Stimulated activated CD8-positive, alpha-beta memory T cell treated with anti-CD3 and anti-CD28 coated beads, Interleukin-15, amount 100 ng/mL, for 1 hour (primary cell): Measurements from ENCODE around the gene TMEM213.
A peak's percentile ranks its signal among the peaks of the same experiment; 100 is the strongest.

Experiments
- DNase-seq: peaks from one replicate; pipeline ENCODE4 v3.0.0-alpha.2; 2020; ENCODE audit warnings: low read depth

The TMEM213 gene

DNA sequence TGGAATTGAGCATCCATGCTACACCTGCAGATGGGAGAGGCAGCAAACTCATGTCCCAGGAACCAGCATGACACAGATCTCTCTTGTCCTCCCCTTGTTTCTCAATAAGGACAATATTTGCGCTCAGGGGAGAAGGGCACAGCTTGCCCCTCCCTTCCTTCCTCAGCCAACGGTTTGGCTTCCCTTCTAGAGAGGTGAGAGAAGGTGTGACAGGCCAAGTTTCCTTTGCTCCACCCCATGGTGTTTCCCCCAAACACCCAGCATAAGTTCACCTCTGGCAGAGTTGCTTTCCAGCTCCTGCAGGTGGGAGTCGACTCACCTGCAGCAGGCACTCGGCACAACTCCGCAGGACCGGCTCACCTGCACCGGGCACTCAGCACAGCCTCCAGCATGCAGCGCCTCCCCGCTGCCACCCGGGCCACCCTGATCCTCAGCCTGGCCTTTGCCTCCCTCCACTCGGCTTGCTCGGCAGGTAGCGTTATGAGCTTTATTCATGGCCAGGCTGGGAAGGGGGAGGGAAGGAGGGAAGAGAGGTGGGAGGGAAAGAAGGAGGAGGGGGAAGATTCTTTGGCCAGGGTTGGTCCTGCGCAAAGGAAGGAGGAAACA lies at the start of gene TMEM213, which contains the start of gene ATP6V0A4:
Gene TMEM213, plus strand, starts transcription at position 280 of the 606 bp plus-strand sequence. Its CDS starts 111 bp downstream, at position 391.
Gene ATP6V0A4, minus strand, starts transcription at position 482 of the 606 bp plus-strand sequence. CDS start 26,949 bp downstream, outside the sequence.
- no peak for DNase-seq

DNA sequence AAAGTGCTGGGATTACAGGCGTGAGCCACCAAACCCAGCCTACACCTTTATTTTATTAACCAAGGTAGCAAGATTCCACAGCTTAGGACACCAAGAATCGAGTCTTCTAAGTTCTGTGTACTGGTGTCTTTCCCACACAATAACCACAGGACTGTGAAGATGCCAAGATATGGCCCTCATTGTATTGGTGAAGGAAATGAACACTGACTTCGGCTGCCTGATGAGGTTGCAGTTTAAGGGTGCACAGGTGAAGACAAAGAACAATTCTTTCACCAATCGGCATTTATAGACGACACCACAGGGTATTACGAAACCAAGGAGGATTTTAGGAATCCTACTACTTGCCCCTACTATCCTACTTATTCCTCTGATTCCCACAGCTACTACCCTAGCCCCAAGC lies 49.1 kb upstream of the TMEM213 start:
- no peak for DNase-seq

GRCh38 chr7:138749960-138750359 lies 47.8 kb upstream of the TMEM213 start:
- no peak for DNase-seq

DNA sequence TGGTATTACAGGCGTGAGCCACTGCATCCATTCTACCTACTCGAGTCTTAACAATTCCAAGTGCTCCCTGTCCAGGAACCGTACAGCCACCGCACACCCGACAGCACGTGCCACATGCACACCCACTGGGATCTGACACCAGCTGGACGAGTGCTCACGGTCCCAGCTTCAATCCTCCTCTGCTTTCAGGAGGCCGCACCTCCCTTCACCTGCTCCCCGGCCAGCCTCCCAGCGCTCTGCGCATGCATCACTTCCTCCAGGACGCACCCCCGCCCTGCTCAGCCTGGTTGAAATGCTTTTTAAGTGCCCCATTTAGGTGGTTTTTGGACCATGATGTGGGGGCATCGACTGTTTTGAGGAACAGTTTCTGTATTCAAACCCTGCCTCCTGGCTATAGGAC lies 47.3 kb upstream of the TMEM213 start:
- DNase-seq = no peak

GRCh38 chr7:138750901-138751464 lies 46.8 kb upstream of the TMEM213 start:
- no peak for DNase-seq

- DNase-seq = peak; percentile 82
These were observed 45.2 kb upstream of the TMEM213 start for GRCh38 chr7:138752518-138753149.

DNA sequence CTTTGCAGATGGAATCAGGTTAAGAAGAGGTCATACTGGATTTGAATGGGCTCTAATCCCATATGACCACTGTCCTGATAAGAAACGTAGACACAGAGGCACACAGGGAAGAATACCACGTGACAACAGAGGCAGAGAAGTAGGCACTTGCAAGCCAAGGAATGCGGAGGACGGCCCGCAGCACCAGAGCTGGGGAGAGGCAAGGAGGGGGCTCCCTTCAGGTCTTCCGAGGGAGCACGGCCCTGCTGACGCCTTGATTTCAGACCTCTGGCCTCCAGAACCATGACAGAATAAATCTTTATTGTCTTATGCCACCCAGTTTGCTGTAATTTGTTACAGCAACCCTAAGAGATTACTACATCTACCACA lies 44.7 kb upstream of the TMEM213 start:
- no peak for DNase-seq

GRCh38 chr7:138753610-138754009 lies 44.2 kb upstream of the TMEM213 start:
- DNase-seq = no peak

- no peak for DNase-seq
These were observed 42.5 kb upstream of the TMEM213 start for GRCh38 chr7:138755331-138755747.

DNA sequence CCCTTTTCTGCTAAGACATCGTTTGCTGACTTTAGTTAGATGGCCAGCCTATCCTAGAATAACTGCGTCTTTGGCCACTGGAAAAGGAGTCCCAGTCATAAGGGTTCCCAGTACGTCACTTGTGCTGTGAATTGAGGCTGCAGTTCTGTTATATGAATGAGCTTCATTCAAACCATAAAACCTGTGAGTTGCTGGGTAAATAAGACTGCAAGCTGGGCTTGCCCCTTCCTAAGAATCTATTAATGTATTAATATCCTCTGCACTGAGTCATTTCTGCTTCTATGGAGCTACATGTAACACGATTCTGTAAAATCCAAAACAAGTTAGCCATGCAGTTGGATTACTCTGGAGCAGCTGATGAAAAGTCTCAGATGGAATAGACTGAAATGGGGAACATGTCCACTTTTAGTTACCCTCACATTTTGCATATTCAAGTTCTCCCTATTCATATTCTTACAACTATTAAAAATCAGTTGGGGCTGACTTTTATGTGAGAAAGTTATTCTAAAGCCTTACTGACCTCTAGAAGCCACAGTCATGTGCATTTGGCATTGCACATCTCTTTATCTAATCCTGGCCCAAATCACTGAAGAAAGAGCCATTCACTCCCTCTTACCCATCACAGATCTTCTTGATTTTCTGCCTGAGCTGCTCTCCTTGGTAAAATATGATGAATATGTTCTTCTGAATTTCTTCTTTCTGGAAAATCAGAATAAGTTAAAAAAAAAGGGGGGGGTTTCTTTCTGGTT lies 41.8 kb upstream of the TMEM213 start:
- no peak for DNase-seq

GRCh38 chr7:138756591-138757242 lies 41.1 kb upstream of the TMEM213 start:
- no peak for DNase-seq

- no peak for DNase-seq
These were observed 29.6 kb upstream of the TMEM213 start for GRCh38 chr7:138768241-138768640.

DNA sequence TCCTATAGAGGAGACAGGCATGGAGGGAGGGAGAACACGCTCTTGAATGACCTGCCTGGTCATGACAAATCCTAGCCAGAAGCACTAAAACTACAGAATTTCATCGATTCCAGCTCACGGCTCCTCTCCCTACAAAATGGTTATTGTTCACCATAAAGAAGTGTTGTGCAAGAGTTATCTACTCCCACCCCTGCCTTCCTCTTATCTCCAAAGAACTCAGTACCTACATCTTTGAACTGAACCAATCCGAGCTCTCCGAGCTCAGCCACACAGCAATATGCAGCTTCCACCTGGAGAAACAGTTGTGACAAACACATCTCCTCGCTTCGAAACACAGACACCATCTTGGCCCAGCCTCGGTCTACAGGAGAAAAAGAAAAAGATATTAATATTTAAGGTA lies 26.9 kb upstream of the TMEM213 start:
- no peak for DNase-seq

DNA sequence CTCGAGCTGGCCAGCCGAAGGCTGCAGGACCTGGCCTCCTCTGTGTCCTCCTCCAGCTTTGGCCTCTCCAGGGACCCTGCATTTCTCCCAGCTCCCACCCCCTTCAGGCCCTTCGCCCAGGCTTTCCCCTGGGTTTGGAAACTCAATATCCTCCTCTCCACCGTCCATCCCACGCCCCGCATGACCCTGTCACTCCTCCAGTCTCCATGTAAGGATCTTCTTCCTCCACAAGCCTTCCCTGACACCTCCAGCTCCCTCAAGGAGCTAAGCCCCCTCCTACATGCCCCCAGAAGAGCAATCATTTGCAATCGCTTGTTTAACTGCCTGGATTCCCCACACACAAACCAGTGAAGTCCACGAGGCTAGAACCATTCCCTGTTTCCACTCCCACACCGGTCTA lies 24.6 kb upstream of the TMEM213 start:
- no peak for DNase-seq

GRCh38 chr7:138773817-138774216 lies 24.0 kb upstream of the TMEM213 start:
- DNase-seq = no peak

GRCh38 chr7:138776166-138776833 lies 21.5 kb upstream of the TMEM213 start:
- DNase-seq = no peak

DNA sequence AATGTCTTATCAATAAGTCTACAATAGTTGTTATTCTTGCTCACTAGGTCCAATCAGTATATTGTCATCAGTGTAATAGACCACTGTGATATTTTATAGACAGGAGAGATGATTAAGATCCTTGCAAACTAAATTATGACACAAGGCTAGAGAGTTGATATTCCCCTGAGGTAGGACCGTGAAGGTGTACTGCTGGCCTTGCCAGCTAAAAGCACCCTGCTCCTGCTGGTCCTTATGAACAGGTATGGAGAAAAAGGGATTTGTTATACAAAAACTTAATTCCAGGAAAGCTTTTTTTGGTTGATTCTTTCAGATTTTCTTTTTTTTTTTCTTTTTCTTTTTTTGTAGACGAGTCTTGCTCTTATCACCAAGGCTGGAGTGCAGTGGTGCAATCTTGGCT lies 16.8 kb upstream of the TMEM213 start:
- DNase-seq = no peak

DNA sequence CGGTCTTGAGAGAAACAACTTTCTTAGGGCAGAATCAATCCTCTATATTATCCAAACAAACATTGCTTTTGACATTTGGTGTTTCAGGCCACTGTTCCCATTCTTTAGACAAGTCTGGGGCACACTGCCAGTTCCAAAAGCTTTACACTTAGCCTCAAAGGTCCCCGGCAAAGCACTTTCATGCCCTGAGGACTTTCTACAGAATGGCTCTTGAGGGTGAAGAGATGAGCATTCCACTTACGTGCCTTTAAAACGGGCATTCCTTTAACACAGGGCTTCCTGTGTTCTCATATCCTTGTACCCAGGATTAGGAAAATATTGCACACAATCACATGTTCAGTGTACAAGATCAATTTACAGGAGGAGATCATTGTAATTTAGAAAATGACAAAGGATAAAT lies 13.1 kb upstream of the TMEM213 start:
- DNase-seq = no peak

DNA sequence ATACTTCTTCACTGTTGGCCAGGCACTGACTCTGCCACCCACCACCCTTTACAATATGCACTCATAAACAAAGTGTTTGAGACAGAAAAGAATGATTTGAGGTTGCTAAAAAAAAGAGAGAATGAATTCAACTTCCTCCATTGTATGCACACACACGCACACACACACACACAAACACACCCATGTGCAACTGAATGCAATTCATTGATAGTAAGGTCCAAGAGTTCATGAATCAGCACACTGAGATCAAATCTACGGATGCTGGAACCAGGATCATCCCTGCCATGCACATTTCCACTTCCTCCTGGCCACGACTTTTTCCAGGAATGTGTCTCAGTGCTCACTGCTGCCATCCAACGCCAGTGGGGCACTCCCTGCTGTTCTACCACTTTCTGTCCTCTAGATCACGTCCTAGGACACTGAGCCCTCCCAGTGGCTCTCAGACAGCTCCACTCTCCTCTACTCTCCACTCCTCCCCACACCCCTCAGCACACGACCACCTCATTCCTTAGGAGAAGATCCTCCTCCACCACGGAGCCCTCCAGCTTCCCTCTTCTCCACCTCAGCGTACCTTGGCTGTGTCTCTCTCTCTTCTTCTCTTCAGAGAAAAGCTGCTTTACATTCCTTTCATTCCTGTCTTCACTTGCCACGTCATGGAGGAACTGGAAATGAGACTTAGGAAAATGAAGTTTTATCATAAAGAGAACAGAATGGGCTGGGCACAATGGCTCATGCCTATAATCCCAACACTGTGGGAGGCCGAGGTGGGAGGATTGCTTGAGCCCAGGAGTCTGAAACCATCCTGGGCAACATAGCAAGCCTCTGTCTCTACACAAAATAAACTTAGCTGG lies 12.0 kb upstream of the TMEM213 start:
- DNase-seq = no peak

- no peak for DNase-seq
These were observed 1.7 kb upstream of the TMEM213 start for GRCh38 chr7:138796038-138796615.
